H7 (cell line): Measurements from ENCODE around the gene TSC22D2. TPM values are rescaled to one million over a fixed set of nuclear protein-coding genes. Genes with fewer than 3 reads are reported as not detected.
A peak's percentile ranks its signal among the peaks of the same experiment; 100 is the strongest.

ENCODE experiments used
- DNase-seq: peaks from one replicate; pipeline ENCODE4 v3.0.0; 2012
- H3K27me3 ChIP-seq: 2 replicates; pipeline ENCODE4 v1.6.0; 2011; ENCODE audit warnings: mild to moderate bottlenecking, low read length; ENCODE audit not compliant: control insufficient read depth, insufficient read depth
- H3K36me3 ChIP-seq: replicated peaks from 2 replicates; pipeline ENCODE4 v1.5.1; 2011; ENCODE audit warnings: low read length; ENCODE audit not compliant: control insufficient read depth, insufficient read depth
- H3K4me3 ChIP-seq: 2 replicates; pipeline ENCODE4 v1.5.1; 2011; ENCODE audit warnings: low read depth, mild to moderate bottlenecking, control low read depth, low read length, moderate library complexity; ENCODE audit not compliant: insufficient read depth
- total RNA-seq: library from RNA; depleted of rRNA; stranded (reverse); fragments of >200 nt; shearing (Covaris generic); gene quantifications from 2 replicates; pipeline ENCODE4 v1.2.3, GENCODE V29; 2014; rRNA removed

Gene TSC22D2
- 5.8 and 6.1 TPM in 2 replicates for total RNA-seq

- no peaks in the 10 kb centered on the region for H3K27me3 ChIP-seq
- H3K36me3 ChIP-seq = no peaks in the 10 kb centered on the region
- DNase-seq = peak; percentile 87
- H3K4me3 ChIP-seq = peak within 1 kb of the TSS; percentile 87
These were observed at the start of gene TSC22D2 for GRCh38 chr3:150408221-150409124. Gene TSC22D2, plus strand, starts transcription at chr3:150408298. Its CDS starts 1,053 bp downstream, at chr3:150409351.

DNA sequence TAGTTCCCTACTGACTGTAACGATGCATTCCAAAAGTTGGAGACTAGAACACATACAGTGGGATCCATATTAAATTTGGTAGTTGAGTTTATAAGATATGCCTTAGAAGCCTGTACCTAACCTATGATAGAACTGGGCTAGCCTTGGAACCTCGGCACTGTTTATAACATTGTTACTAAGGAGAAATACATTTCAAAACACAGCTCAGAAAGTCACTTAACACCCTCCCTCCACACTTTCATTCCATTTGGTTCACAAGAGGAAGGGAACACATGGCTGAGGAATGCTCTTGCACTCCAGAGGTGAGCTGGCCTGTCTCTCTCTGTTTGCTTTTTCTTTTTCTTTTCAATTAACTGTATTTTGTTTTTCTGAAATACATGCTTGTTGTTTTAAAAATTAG lies 48.7 kb upstream of the TSC22D2 start:
- no peaks in the 10 kb centered on the region; the same call in 1 of the 2 replicates for H3K27me3 ChIP-seq
- no peak for DNase-seq
- no peaks in the 10 kb centered on the region for H3K36me3 ChIP-seq
- no peak overlapping the region for H3K4me3 ChIP-seq

- no peaks in the 10 kb centered on the region; the same call in 1 of the 2 replicates for H3K27me3 ChIP-seq
- H3K36me3 ChIP-seq = no peaks in the 10 kb centered on the region
- DNase-seq = no peak
- no peak overlapping the region for H3K4me3 ChIP-seq
These were observed 47.1 kb upstream of the TSC22D2 start for GRCh38 chr3:150360966-150361365.

DNA sequence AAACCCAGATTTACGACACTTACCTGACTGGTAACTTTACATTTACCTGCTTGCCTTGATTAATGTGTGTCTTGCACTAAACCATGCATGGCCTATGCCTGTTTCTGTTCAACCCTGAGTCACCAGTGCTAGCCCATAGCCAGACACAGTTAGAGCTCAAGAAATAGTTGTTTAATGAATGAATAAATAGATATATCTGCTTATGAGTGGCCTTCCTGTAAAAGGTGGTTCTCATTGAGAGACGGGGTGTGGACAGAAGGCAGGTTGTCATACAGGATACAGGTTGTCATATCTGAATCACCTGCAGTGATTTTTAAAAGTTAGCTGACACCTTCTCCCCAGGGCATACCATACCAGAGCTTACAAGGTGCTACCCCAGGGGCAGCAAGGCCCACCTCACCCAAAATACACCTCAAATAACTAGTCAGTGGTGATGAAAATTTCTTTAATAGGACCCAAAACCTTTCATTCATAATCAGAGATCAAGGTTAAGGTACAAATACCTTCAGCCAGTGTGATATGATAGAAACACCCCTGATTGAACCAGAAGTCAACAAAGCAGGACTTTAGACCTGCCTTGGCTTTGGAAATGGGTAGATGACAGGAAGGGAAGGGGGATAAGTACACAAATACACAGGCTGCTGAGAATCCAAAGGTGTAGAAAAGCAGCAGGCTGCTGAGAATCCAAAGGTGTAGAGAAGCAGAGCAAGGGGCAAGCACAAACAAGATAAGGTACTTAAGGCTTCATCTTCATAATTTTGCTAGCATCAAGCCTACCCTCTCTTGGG lies 45.4 kb upstream of the TSC22D2 start:
- no peak for DNase-seq
- H3K36me3 ChIP-seq = no peaks in the 10 kb centered on the region
- H3K4me3 ChIP-seq = no peak overlapping the region
- no peaks in the 10 kb centered on the region; the same call in 1 of the 2 replicates for H3K27me3 ChIP-seq

DNA sequence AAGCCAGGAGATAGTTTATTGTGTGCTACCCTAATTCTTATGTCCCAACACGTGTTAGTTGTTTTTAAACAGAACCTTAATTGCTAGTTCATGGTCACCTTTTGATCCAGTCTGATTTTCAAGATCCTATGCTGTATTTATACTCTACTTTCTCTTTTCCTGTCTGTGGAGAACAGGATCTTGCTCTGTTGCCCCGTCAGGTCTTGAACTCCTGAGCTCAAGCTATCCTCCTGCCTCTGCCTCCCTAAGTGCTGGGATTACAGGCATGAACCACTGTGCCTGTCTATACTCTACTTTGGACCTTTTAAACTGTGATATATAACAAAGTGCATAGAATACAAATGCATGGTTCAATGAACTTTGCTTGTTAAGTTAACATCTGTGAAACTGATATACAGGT lies 44.7 kb upstream of the TSC22D2 start:
- no peaks in the 10 kb centered on the region for H3K36me3 ChIP-seq
- H3K4me3 ChIP-seq = no peak overlapping the region
- H3K27me3 ChIP-seq = no peaks in the 10 kb centered on the region; the same call in 1 of the 2 replicates
- DNase-seq = no peak

- H3K4me3 ChIP-seq = no peak overlapping the region
- no peaks in the 10 kb centered on the region for H3K36me3 ChIP-seq
- no peaks in the 10 kb centered on the region for H3K27me3 ChIP-seq
- DNase-seq = no peak
These were observed 42.9 kb upstream of the TSC22D2 start for GRCh38 chr3:150365132-150365604.

DNA sequence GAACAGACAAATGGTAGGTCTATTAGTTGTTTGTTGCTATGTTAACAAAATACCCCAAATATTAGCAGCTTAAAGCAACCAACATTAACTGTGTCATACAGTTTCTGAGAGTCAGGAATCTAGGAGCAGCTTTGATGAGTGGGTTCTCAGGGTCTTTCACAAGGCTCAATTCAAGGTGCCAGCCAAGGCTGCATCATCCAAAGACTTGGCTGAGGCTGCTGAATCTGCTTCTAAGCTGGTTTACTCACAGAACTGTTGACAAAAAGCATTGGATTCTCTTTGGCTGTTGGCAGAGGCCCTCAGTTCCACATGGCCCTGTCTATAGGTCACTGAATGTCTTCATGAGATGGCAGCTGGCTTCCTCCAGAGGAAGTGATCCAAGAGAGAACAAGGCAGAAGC lies 40.3 kb upstream of the TSC22D2 start:
- no peak for DNase-seq
- H3K4me3 ChIP-seq = no peak overlapping the region
- H3K36me3 ChIP-seq = no peaks in the 10 kb centered on the region
- no peaks in the 10 kb centered on the region for H3K27me3 ChIP-seq

- no peaks in the 10 kb centered on the region for H3K36me3 ChIP-seq
- DNase-seq = peak; percentile 55
- H3K4me3 ChIP-seq = no peak overlapping the region; the same call in 1 of the 2 replicates
These were observed 37.9 kb upstream of the TSC22D2 start for GRCh38 chr3:150370122-150370602.

GRCh38 chr3:150370999-150371398 lies 37.1 kb upstream of the TSC22D2 start:
- no peaks in the 10 kb centered on the region for H3K36me3 ChIP-seq
- DNase-seq = no peak
- H3K27me3 ChIP-seq = no peaks in the 10 kb centered on the region
- H3K4me3 ChIP-seq = no peak overlapping the region

More at GRCh38 chr3:150370122-150370602, 37.9 kb upstream of the TSC22D2 start:
- H3K27me3 ChIP-seq = no peaks in the 10 kb centered on the region

- no peak for DNase-seq
- Histone ChIP-seq H3K27me3 (no peaks in the 10 kb centered on the region), H3K4me3 (no peak overlapping the region), H3K36me3 (no peaks in the 10 kb centered on the region)
These were observed 36.3 kb upstream of the TSC22D2 start for GRCh38 chr3:150371741-150372254.

GRCh38 chr3:150372320-150372719 lies 35.8 kb upstream of the TSC22D2 start:
- no peak for DNase-seq
- H3K4me3 ChIP-seq = no peak overlapping the region
- no peaks in the 10 kb centered on the region for H3K27me3 ChIP-seq
- H3K36me3 ChIP-seq = no peaks in the 10 kb centered on the region

- Histone ChIP-seq H3K4me3 (no peak overlapping the region), H3K36me3 (no peaks in the 10 kb centered on the region), H3K27me3 (no peaks in the 10 kb centered on the region)
- no peak for DNase-seq
These were observed 35.4 kb upstream of the TSC22D2 start for GRCh38 chr3:150372722-150373121.

- Histone ChIP-seq H3K27me3 (no peaks in the 10 kb centered on the region), H3K4me3 (no peak overlapping the region), H3K36me3 (no peaks in the 10 kb centered on the region)
- no peak for DNase-seq
These were observed 34.7 kb upstream of the TSC22D2 start for GRCh38 chr3:150373234-150373875.

- DNase-seq = no peak
- Histone ChIP-seq H3K27me3 (no peaks in the 10 kb centered on the region), H3K4me3 (no peak overlapping the region), H3K36me3 (no peaks in the 10 kb centered on the region)
These were observed 33.1 kb upstream of the TSC22D2 start for GRCh38 chr3:150374975-150375374.
